GM12878 (cell line): ENCODE data around the gene TES. TPM values are rescaled to one million over a fixed set of nuclear protein-coding genes. Genes with fewer than 3 reads are reported as not detected.

Source experiments
- ATAC-seq: fragments of 200-7000 bp; cut with Tn5 transposase; 3 replicates; pipeline ENCODE4 v1.9.1; 2020; ENCODE audit warnings: mild to moderate bottlenecking, moderate library complexity
- BruUV-seq: library from RNA; stranded (reverse); fragments of 400-500 nt; replicated peaks from 2 replicates; lab custom pipeline; 2021; lab: Mats Ljungman, UMichigan
- CTCF ChIA-PET: fragments of 300-600 bp; sonication (Branson Sonifier 250); formaldehyde crosslinking; extraction: SDS; loops from one replicate; lab custom pipeline; 2021; ENCODE audit warnings: inconsistent platforms; lab: Yijun Ruan, JAX
- POLR2A ChIA-PET: fragments of 350-600 bp; formaldehyde crosslinking; extraction: SDS; loops from one replicate; lab custom pipeline; 2021; ENCODE audit warnings: inconsistent platforms; lab: Charles Lee
- RAD21 ChIA-PET: fragments of 300-600 bp; sonication (Branson Sonifier 250); formaldehyde crosslinking; loops from one replicate; lab custom pipeline; 2023; ENCODE audit warnings: antibody characterized with exemption; ENCODE audit not compliant: unreplicated experiment; lab: Charles Lee
- SMC1A ChIA-PET: fragments of 300-600 bp; sonication (Branson Sonifier 250); formaldehyde crosslinking; loops from one replicate; lab custom pipeline; 2023; ENCODE audit not compliant: unreplicated experiment, uncharacterized antibody; lab: Charles Lee
- DNase-seq: peaks from one replicate; pipeline ENCODE4 v3.0.0-alpha.2; 2011; ENCODE audit warnings: low read depth, low spot score
- FAIRE-seq: peaks from 3 replicates; lab custom pipeline; 2011; peaks lifted over from hg19 to GRCh38; lab: Jason Lieb, UNC
- H2AFZ ChIP-seq: 2 replicates; pipeline ENCODE4 v1.6.0; 2011; ENCODE audit warnings: low read depth, low read length, control low read depth; ENCODE audit not compliant: control insufficient read depth
- H3K27ac ChIP-seq: 2 replicates; pipeline ENCODE4 v1.5.1; 2011; ENCODE audit warnings: control low read depth; ENCODE audit not compliant: control insufficient read depth, insufficient read depth
- H3K27me3 ChIP-seq, 2 experiments: replicated peaks in 1 of 2; 2 replicates each; pipeline versions ENCODE4 v1.6.0 to v1.6.1; 2011; ENCODE audit warnings: low read length in 1 of 2; ENCODE audit not compliant: control insufficient read depth in 2 of 2, insufficient read depth in 2 of 2
- H3K36me3 ChIP-seq, 2 experiments: 2 replicates each; pipeline ENCODE4 v1.5.1; 2011; ENCODE audit warnings: low read length in 1 of 2; ENCODE audit not compliant: control insufficient read depth in 2 of 2, insufficient read depth in 2 of 2
- H3K4me1 ChIP-seq: 2 replicates; pipeline ENCODE4 v1.6.1; 2011; ENCODE audit warnings: mild to moderate bottlenecking, low read length, moderate library complexity, mixed read lengths; ENCODE audit not compliant: control insufficient read depth, insufficient read depth
- H3K4me2 ChIP-seq: 2 replicates; pipeline ENCODE4 v1.6.0; 2011; ENCODE audit warnings: control low read depth; ENCODE audit not compliant: control insufficient read depth, insufficient read depth
- H3K4me3 ChIP-seq: fragments of 200-600 bp; sonication (generic); 2 replicates; pipeline ENCODE4 v1.5.1; 2016
- H3K79me2 ChIP-seq: 2 replicates; pipeline ENCODE4 v1.6.0; 2011; ENCODE audit warnings: low read length; ENCODE audit not compliant: control insufficient read depth, insufficient read depth
- H3K9ac ChIP-seq: 2 replicates; pipeline ENCODE4 v1.8.0; 2011; ENCODE audit warnings: low read length, control low read depth, mixed read lengths; ENCODE audit not compliant: control insufficient read depth, insufficient read depth
- H3K9me3 ChIP-seq: replicated peaks from 3 replicates; pipeline ENCODE4 v1.5.1; 2011; ENCODE audit warnings: mild to moderate bottlenecking, low read length; ENCODE audit not compliant: control insufficient read depth, insufficient read depth
- H4K20me1 ChIP-seq: 2 replicates; pipeline ENCODE4 v1.6.0; 2011; ENCODE audit not compliant: control insufficient read depth, insufficient read depth
- ASH2L ChIP-seq: fragments of 300-600, 200-600 bp; sonication (generic); IDR thresholded peaks from 2 replicates; pipeline ENCODE4 v1.6.1; 2017; ENCODE audit warnings: low read depth, mild to moderate bottlenecking, borderline replicate concordance
- BMI1 ChIP-seq: fragments of 450-650 bp; IDR thresholded peaks from 2 replicates; pipeline ENCODE4 v1.6.1; 2016; ENCODE audit warnings: mild to moderate bottlenecking, moderate library complexity, borderline replicate concordance
- BRCA1 ChIP-seq: IDR thresholded peaks from 2 replicates; pipeline ENCODE4 v1.6.1; 2011; ENCODE audit warnings: low read depth, low read length, improper control_type of control experiment
- CEBPZ ChIP-seq: fragments of 150-350 bp; IDR thresholded peaks from 2 replicates; pipeline ENCODE4 v1.6.1; 2016; ENCODE audit warnings: low read depth, low read length
- FOXM1 ChIP-seq: IDR thresholded peaks from 2 replicates; pipeline ENCODE4 v1.6.1; 2012; ENCODE audit warnings: low read depth, mild to moderate bottlenecking, inconsistent platforms, low read length, moderate library complexity
- HCFC1 ChIP-seq: fragments of 150-350 bp; IDR thresholded peaks from 2 replicates; pipeline ENCODE4 v1.6.1; 2014; ENCODE audit warnings: low read length
- KLF5 ChIP-seq: fragments of 450-650 bp; IDR thresholded peaks from 2 replicates; pipeline ENCODE4 v1.6.1; 2014; ENCODE audit warnings: mild to moderate bottlenecking; ENCODE audit not compliant: partially characterized antibody
- NR2C1 ChIP-seq: fragments of 450-650 bp; IDR thresholded peaks from 2 replicates; pipeline ENCODE4 v1.6.1; 2017; ENCODE audit warnings: antibody characterized with exemption, mild to moderate bottlenecking, moderate library complexity
- NR2F1 ChIP-seq: fragments of 450-650 bp; conservative IDR thresholded peaks from 2 replicates; pipeline ENCODE4 v1.6.1; 2017; ENCODE audit warnings: mild to moderate bottlenecking
- POLR2AphosphoS5 ChIP-seq: IDR thresholded peaks from 2 replicates; pipeline ENCODE4 v1.6.1; 2011; ENCODE audit warnings: mild to moderate bottlenecking, low read length, inconsistent platforms
- POU2F2 ChIP-seq: IDR thresholded peaks from 3 replicates; pipeline ENCODE4 v1.6.1; 2011; ENCODE audit warnings: low read depth, mild to moderate bottlenecking, low read length, borderline replicate concordance
- RCOR1 ChIP-seq: conservative IDR thresholded peaks from 2 replicates; pipeline ENCODE4 v1.6.1; 2012; ENCODE audit warnings: low read depth, low read length, improper control_type of control experiment
- RELB ChIP-seq: fragments of 450-650 bp; IDR thresholded peaks from 2 replicates; pipeline ENCODE4 v1.6.1; 2017; ENCODE audit warnings: low read depth, mild to moderate bottlenecking, moderate library complexity
- SIX5 ChIP-seq: IDR thresholded peaks from 2 replicates; pipeline ENCODE4 v1.6.1; 2011; ENCODE audit warnings: mild to moderate bottlenecking, low read depth, low read length, moderate library complexity; ENCODE audit not compliant: severe bottlenecking
- YY1 ChIP-seq: IDR thresholded peaks from 2 replicates; pipeline ENCODE4 v1.6.1; 2011; ENCODE audit warnings: low read depth, mild to moderate bottlenecking, low read length
- ZBTB4 ChIP-seq: fragments of 450-650 bp; formaldehyde crosslinking; IDR thresholded peaks from 2 replicates; pipeline ENCODE4 v1.4.0; 2022; ENCODE audit warnings: mild to moderate bottlenecking, moderate library complexity
- ZNF207 ChIP-seq: fragments of 450-650 bp; IDR thresholded peaks from 2 replicates; pipeline ENCODE4 v1.6.1; 2014; ENCODE audit warnings: antibody characterized with exemption, mild to moderate bottlenecking, borderline replicate concordance
- in situ Hi-C: fragments of 300-500 bp; cut with MboI; formaldehyde crosslinking; loops from 9 replicates; pipeline ENCODE4 v1.14.3; 2018; ENCODE audit warnings: mixed read lengths
- intact Hi-C: fragments of 100-400 bp; cut with micrococcal nuclease; formaldehyde crosslinking; loops from one replicate; pipeline ENCODE4 v1.14.2; 2022; ENCODE audit not compliant: unreplicated experiment
- polyA plus RNA-seq, 11 experiments: library from polyadenylated mRNA; depleted of rRNA in 4 of 11; unstranded in 6 of 11; stranded (reverse) in 5 of 11; fragments of >200 nt; fragmentation: Nextera tagmentation in 4 of 11; fragmentation: Illumina TruSeq in 1 of 11; extraction: Ambion mirVana in 4 of 11; extraction: Trizol in 1 of 11; gene quantifications; 1 replicate in 1 of 11; 2 replicates in 10 of 11; pipeline versions ENCODE4 v1.2.1 to v1.2.3, GENCODE V29; 2011 to 2016; ENCODE audit warnings: inconsistent platforms in 2 of 11, missing spikeins in 2 of 11, low read depth in 1 of 11
- total RNA-seq, 4 experiments: library from RNA; depleted of rRNA in 3 of 4; stranded (reverse); fragments of >200 nt in 3 of 4; fragmentation: Illumina TruSeq in 1 of 4; extraction: Trizol in 1 of 4; gene quantifications; 2 replicates each; pipeline versions ENCODE4 v1.2.1 to v1.2.3, GENCODE V29; 2013 to 2021

Gene TES
- total and polyA plus RNA-seq, 10 of the 15 experiments (the other 5 are each of a cell fraction or from before 2014, with no cell fraction given): 31.2 to 77.5 (median 59.2) TPM

GRCh38 chr7:116225860-116226259 lies 15.5 kb downstream of the TES start:
- no TSS peak for BruUV-seq
- H3K9ac ChIP-seq: no peak overlapping the region
- no peaks in the 10 kb centered on the region for H3K27me3 ChIP-seq
- H3K4me2 ChIP-seq: no peak overlapping the region
- ATAC-seq: no peak
- H3K79me2 ChIP-seq: peaks cover 94% of the 10 kb centered on the region
- ChIA-PET POLR2A (interaction anchor here (3.2 kb wide), 1 partner anchor 15 kb away, joined by 23 read pairs; the partner anchor contains the start of gene TES), CTCF (interaction anchor here (1.0 to 4.8 kb wide), 14 partner anchors 8 to 365 kb away, joined by 3 to 26 read pairs (median 4); partner anchors contain the start of gene TES), RAD21 (interaction anchor here (0.8 to 4.0 kb wide), 4 partner anchors 10 to 84 kb away, joined by 3 to 14 read pairs (median 8); no protein-coding TSS in a partner anchor), SMC1A (interaction anchor here (1.1 to 3.9 kb wide), 9 partner anchors 10 to 77 kb away, joined by 3 to 22 read pairs (median 5); partner anchors contain the start of gene TES)
- H3K36me3 ChIP-seq: no peaks in the 10 kb centered on the region
- no peak for FAIRE-seq
- DNase-seq: no peak
- H3K9me3 ChIP-seq: no peaks in the 10 kb centered on the region
- H2AFZ ChIP-seq: no peak overlapping the region
- no peaks in the 10 kb centered on the region for H4K20me1 ChIP-seq
- H3K4me3 ChIP-seq: no peak overlapping the region
- intact Hi-C loops: no loop called here
- H3K4me1 ChIP-seq: peaks cover 31% of the 10 kb centered on the region
- TF ChIP-seq BMI1: no peak
- no peak for TF ChIP-seq ASH2L
- TF ChIP-seq FOXM1: no peak
- no peak for TF ChIP-seq KLF5
- TF ChIP-seq YY1: no peak
- no peak for TF ChIP-seq BRCA1
- no peak for TF ChIP-seq ZNF207
- TF ChIP-seq POU2F2: no peak
- TF ChIP-seq ZBTB4: no peak
- TF ChIP-seq SIX5: no peak
- no peak for TF ChIP-seq POLR2AphosphoS5
- TF ChIP-seq CEBPZ: no peak
- TF ChIP-seq HCFC1: no peak
- TF ChIP-seq NR2F1: no peak
- no peak for TF ChIP-seq NR2C1
- TF ChIP-seq RELB: no peak
- no peak for TF ChIP-seq RCOR1
- TF ChIP-seq, all 136 proteins: peak for 0
- in situ Hi-C loops: no loop called here
- no peak overlapping the region for H3K27ac ChIP-seq
